Uterus (tissue), 2 donors: ENCODE results near the gene SPECC1.

Source experiments
- POLR2A ChIP-seq, 2 donors: fragments of 450-650 bp; IDR thresholded peaks; one replicate each; pipeline ENCODE4 v1.6.1; 2016; ENCODE audit warnings: antibody characterized with exemption in 2 of 2, mild to moderate bottlenecking in 1 of 2, moderate library complexity in 1 of 2
- TF ChIP-seq, protein P1 (sequence below), 4 experiments: fragments of 200-600 bp in 2 of 4; fragments of 450-650 bp in 2 of 4; sonication (generic) in 2 of 4; IDR thresholded peaks; one replicate each; pipeline ENCODE4 v1.5.1; 2016 to 2019; ENCODE audit warnings: antibody characterized with exemption in 4 of 4, mild to moderate bottlenecking in 2 of 4, moderate library complexity in 1 of 4

GRCh38 chr17:20210180-20210579 is 201.0 kb downstream of the SPECC1 start:
- TF ChIP-seq, protein P1, sequence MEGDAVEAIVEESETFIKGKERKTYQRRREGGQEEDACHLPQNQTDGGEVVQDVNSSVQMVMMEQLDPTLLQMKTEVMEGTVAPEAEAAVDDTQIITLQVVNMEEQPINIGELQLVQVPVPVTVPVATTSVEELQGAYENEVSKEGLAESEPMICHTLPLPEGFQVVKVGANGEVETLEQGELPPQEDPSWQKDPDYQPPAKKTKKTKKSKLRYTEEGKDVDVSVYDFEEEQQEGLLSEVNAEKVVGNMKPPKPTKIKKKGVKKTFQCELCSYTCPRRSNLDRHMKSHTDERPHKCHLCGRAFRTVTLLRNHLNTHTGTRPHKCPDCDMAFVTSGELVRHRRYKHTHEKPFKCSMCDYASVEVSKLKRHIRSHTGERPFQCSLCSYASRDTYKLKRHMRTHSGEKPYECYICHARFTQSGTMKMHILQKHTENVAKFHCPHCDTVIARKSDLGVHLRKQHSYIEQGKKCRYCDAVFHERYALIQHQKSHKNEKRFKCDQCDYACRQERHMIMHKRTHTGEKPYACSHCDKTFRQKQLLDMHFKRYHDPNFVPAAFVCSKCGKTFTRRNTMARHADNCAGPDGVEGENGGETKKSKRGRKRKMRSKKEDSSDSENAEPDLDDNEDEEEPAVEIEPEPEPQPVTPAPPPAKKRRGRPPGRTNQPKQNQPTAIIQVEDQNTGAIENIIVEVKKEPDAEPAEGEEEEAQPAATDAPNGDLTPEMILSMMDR (IDR thresholded peaks at IDR 0.05), result no peak
- TF ChIP-seq POLR2A (IDR thresholded peaks at IDR 0.05), result no peak
